Endothelial cell of umbilical vein (primary cell): Measurements from ENCODE around the gene PPP2R2D. TPM values are rescaled to one million over a fixed set of nuclear protein-coding genes. Genes with fewer than 3 reads are reported as not detected.

Experiments
- BruUV-seq: library from RNA; stranded (reverse); fragments of 400-500 nt; replicated peaks from 2 replicates; lab custom pipeline; 2021; lab: Mats Ljungman, UMichigan
- CTCF ChIA-PET: fragments of 300-600, 350-600 bp; sonication (Branson Sonifier 250); formaldehyde crosslinking; loops from one replicate; lab custom pipeline; 2021; ENCODE audit warnings: antibody characterized with exemption, inconsistent platforms; lab: Charles Lee
- POLR2A ChIA-PET: fragments of 300-600, 350-600 bp; sonication (Branson Sonifier 250); formaldehyde crosslinking; loops from one replicate; lab custom pipeline; 2021; ENCODE audit warnings: antibody characterized with exemption, inconsistent platforms; lab: Charles Lee
- DNase-seq: peaks from one replicate; pipeline ENCODE4 v3.0.0-alpha.2; 2011; ENCODE audit warnings: low read depth, low spot score
- FAIRE-seq: peaks from 2 replicates; lab custom pipeline; 2011; peaks lifted over from hg19 to GRCh38; lab: Jason Lieb, UNC
- H2AFZ ChIP-seq: 2 replicates; pipeline ENCODE4 v1.6.0; 2012; ENCODE audit warnings: low read depth, low read length, control low read depth, inconsistent platforms
- H3K27ac ChIP-seq: 2 replicates; pipeline ENCODE4 v1.5.1; 2011; ENCODE audit warnings: low read depth, mild to moderate bottlenecking, control low read depth, low read length, moderate library complexity; ENCODE audit not compliant: insufficient read depth
- H3K27me3 ChIP-seq, 2 experiments: 2 replicates each; pipeline versions ENCODE4 v1.6.0 to v1.6.1; 2011; ENCODE audit warnings: low read length in 2 of 2, mixed read lengths in 1 of 2; ENCODE audit not compliant: control insufficient read depth in 2 of 2, insufficient read depth in 2 of 2
- H3K36me3 ChIP-seq, 2 experiments: 2 replicates in 1 of 2; 3 replicates in 1 of 2; pipeline ENCODE4 v1.5.1; 2011; ENCODE audit warnings: low read length in 2 of 2, mild to moderate bottlenecking in 1 of 2, moderate library complexity in 1 of 2; ENCODE audit not compliant: control insufficient read depth in 2 of 2, insufficient read depth in 2 of 2; ENCODE audit errors: extremely low read depth in 1 of 2
- H3K4me1 ChIP-seq: 3 replicates; pipeline ENCODE4 v1.5.1; 2011; ENCODE audit warnings: mild to moderate bottlenecking, low read length; ENCODE audit not compliant: control insufficient read depth, insufficient read depth; ENCODE audit errors: extremely low read depth
- H3K4me2 ChIP-seq: 2 replicates; pipeline ENCODE4 v1.6.1; 2011; ENCODE audit warnings: low read length, control low read depth, mixed read lengths; ENCODE audit not compliant: insufficient read depth
- H3K4me3 ChIP-seq, 3 experiments: fragments of 200-600 bp in 1 of 3; sonication (generic), shearing (Covaris generic) in 1 of 3; replicated peaks in 1 of 3; 2 replicates each; pipeline ENCODE4 v1.5.1; 2011 to 2016; ENCODE audit warnings: control low read depth in 3 of 3, low read length in 3 of 3, mild to moderate bottlenecking in 2 of 3, inconsistent platforms in 1 of 3, low read depth in 1 of 3, moderate library complexity in 1 of 3; ENCODE audit not compliant: insufficient read depth in 1 of 3
- H3K79me2 ChIP-seq: 2 replicates; pipeline ENCODE4 v1.6.0; 2012; ENCODE audit warnings: low read length, inconsistent platforms; ENCODE audit not compliant: control insufficient read depth, insufficient read depth
- H3K9ac ChIP-seq: replicated peaks from 2 replicates; pipeline ENCODE3; 2011; ENCODE audit warnings: low read length, control low read depth; ENCODE audit not compliant: insufficient read depth; ENCODE audit errors: extremely low read depth
- H3K9me1 ChIP-seq: replicated peaks from 3 replicates; pipeline ENCODE4 v1.6.0; 2011; ENCODE audit warnings: mild to moderate bottlenecking, low read length; ENCODE audit not compliant: control insufficient read depth, insufficient read depth; ENCODE audit errors: extremely low read depth
- H3K9me3 ChIP-seq: replicated peaks from 2 replicates; pipeline ENCODE4 v1.5.1; 2012; ENCODE audit warnings: low read length, inconsistent platforms; ENCODE audit not compliant: control insufficient read depth, insufficient read depth
- H4K20me1 ChIP-seq: replicated peaks from 2 replicates; pipeline ENCODE3; 2011; ENCODE audit warnings: mild to moderate bottlenecking, low read length; ENCODE audit not compliant: control insufficient read depth, insufficient read depth; ENCODE audit errors: extremely low read depth
- EZH2 ChIP-seq: IDR thresholded peaks from 2 replicates; pipeline ENCODE4 v1.6.1; 2012; ENCODE audit warnings: borderline replicate concordance, low read depth, mild to moderate bottlenecking, moderate library complexity, low read length, inconsistent platforms; ENCODE audit not compliant: severe bottlenecking
- FOS ChIP-seq: IDR thresholded peaks from 2 replicates; pipeline ENCODE4 v1.6.1; 2011; ENCODE audit warnings: mild to moderate bottlenecking, low read length, moderate library complexity, borderline replicate concordance; ENCODE audit not compliant: insufficient read depth
- GATA2 ChIP-seq: IDR thresholded peaks from 2 replicates; pipeline ENCODE4 v1.7.0; 2011; ENCODE audit warnings: low read depth, mild to moderate bottlenecking, moderate library complexity, mixed read lengths, low read length; ENCODE audit not compliant: insufficient read length, insufficient read depth
- JUN ChIP-seq: IDR thresholded peaks from 2 replicates; pipeline ENCODE4 v1.6.1; 2011; ENCODE audit warnings: borderline replicate concordance, low read depth; ENCODE audit not compliant: insufficient read length, insufficient read depth
- MAX ChIP-seq: IDR thresholded peaks from 2 replicates; pipeline ENCODE4 v1.6.1; 2011; ENCODE audit not compliant: insufficient read depth, insufficient read length
- MYC ChIP-seq: IDR thresholded peaks from one replicate; pipeline ENCODE4 v1.6.1; 2011; ENCODE audit warnings: mild to moderate bottlenecking, low read depth, low read length
- POLR2A ChIP-seq: IDR thresholded peaks from 2 replicates; pipeline ENCODE4 v1.6.1; 2012; ENCODE audit warnings: low read depth, mild to moderate bottlenecking, control low read depth, low read length
- POLR2AphosphoS5 ChIP-seq: IDR thresholded peaks from 2 replicates; pipeline ENCODE4 v1.6.1; 2012; ENCODE audit warnings: low read depth, mild to moderate bottlenecking, control low read depth, low read length, moderate library complexity; ENCODE audit not compliant: insufficient read depth
- dilution Hi-C: fragments of 300-500 bp; cut with MboI; formaldehyde crosslinking; loops from one replicate; pipeline ENCODE4 v1.15.0; 2019; ENCODE audit warnings: low sequenced_read_pairs; ENCODE audit not compliant: extremely low pct_ligation_motif_present
- intact Hi-C: fragments of 100-400 bp; cut with micrococcal nuclease; formaldehyde crosslinking; loops from one replicate; pipeline ENCODE4 v1.10.0; 2022
- polyA plus RNA-seq, 4 experiments: library from polyadenylated mRNA; depleted of rRNA in 3 of 4; stranded (reverse) in 3 of 4; unstranded in 1 of 4; fragments of >200 nt; gene quantifications; 2 replicates each; pipeline versions ENCODE4 v1.2.1 to v1.2.3, GENCODE V29; 2011 to 2012; ENCODE audit warnings: missing spikeins in 1 of 4
- total RNA-seq: library from RNA; stranded (reverse); gene quantifications from 2 replicates; pipeline ENCODE4 v1.2.3, GENCODE V29; 2021
- TF ChIP-seq, protein P1 (sequence below), 2 donors: IDR thresholded peaks; 1 replicate in 1 of 2; 2 replicates in 1 of 2; pipeline ENCODE4 v1.5.1; 2011; ENCODE audit warnings: low read length in 2 of 2, mild to moderate bottlenecking in 2 of 2, moderate library complexity in 2 of 2, control low read depth in 1 of 2, inconsistent platforms in 1 of 2, low read depth in 1 of 2; ENCODE audit not compliant: insufficient read depth in 1 of 2; ENCODE audit errors: extremely low read depth in 1 of 2

PPP2R2D gene
- total and polyA plus RNA-seq, 2 donors (not counting 3 experiments of a cell fraction or from before 2014, with no cell fraction given) = 29.9 to 36.3 TPM

DNA sequence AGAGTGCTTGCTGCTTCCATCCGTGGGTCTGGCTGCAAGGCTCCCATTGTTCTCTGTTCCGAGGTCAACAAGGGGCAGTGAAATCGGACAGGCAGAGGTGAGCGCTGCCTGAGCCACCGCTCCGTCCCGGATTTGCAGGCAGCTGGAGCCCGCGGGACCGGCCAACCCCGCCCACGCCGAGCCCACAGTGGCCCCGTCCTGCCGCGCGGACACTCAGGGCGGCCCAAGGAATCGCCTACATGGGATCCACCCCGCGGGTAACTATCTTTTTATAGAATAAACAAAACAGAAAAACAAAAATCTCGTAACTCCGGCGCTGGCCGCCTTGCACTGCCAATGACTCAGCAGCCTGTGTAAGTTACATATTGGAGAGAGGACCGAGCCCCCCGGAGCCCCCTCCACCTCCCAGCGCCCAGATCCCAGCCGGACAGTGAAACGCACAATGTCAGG lies 79.0 kb downstream of the PPP2R2D start:
- BruUV-seq = no TSS peak
- TF ChIP-seq FOS = peak; percentile 6
- TF ChIP-seq, protein P1, sequence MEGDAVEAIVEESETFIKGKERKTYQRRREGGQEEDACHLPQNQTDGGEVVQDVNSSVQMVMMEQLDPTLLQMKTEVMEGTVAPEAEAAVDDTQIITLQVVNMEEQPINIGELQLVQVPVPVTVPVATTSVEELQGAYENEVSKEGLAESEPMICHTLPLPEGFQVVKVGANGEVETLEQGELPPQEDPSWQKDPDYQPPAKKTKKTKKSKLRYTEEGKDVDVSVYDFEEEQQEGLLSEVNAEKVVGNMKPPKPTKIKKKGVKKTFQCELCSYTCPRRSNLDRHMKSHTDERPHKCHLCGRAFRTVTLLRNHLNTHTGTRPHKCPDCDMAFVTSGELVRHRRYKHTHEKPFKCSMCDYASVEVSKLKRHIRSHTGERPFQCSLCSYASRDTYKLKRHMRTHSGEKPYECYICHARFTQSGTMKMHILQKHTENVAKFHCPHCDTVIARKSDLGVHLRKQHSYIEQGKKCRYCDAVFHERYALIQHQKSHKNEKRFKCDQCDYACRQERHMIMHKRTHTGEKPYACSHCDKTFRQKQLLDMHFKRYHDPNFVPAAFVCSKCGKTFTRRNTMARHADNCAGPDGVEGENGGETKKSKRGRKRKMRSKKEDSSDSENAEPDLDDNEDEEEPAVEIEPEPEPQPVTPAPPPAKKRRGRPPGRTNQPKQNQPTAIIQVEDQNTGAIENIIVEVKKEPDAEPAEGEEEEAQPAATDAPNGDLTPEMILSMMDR (IDR thresholded peaks at IDR 0.05; ENCODE audit: extremely low read depth in 1 of 2, insufficient read depth in 1 of 2, low read depth in 1 of 2, low read length in 2 of 2) = no peak
- no peak for TF ChIP-seq POLR2AphosphoS5
- intact Hi-C loops = loop anchor here (1.0 to 2.0 kb wide), 3 partner anchors 32 to 95 kb away; no protein-coding TSS in a partner anchor
- Histone ChIP-seq H2AFZ (peak overlapping the region; percentile 34), H4K20me1 (no peaks in the 10 kb centered on the region), H3K79me2 (peaks cover 62% of the 10 kb centered on the region), H3K4me2 (peak overlapping the region; percentile 99), H3K27me3 (no peaks in the 10 kb centered on the region), H3K36me3 (no peaks in the 10 kb centered on the region), H3K27ac (peak overlapping the region; percentile 52), H3K4me3 (peak overlapping the region; percentile 19 to 94 (median 54)), H3K9me1 (no peaks in the 10 kb centered on the region), H3K9me3 (no peaks in the 10 kb centered on the region), H3K9ac (peak overlapping the region; percentile 82), H3K4me1 (peaks cover 24% of the 10 kb centered on the region)
- dilution Hi-C loops = no loop called here
- POLR2A ChIA-PET = interaction anchor here (1.0 kb wide), 1 partner anchor 32 kb away, joined by 3 read pairs; no protein-coding TSS in a partner anchor
- CTCF ChIA-PET = interaction anchor here (1.0 to 1.3 kb wide), 3 partner anchors 31 to 43 kb away, joined by 4 read pairs; no protein-coding TSS in a partner anchor
- DNase-seq (peak; percentile 50), FAIRE-seq (peak; percentile 90)

- FAIRE-seq (no peak), DNase-seq (no peak)
- no peaks in the 10 kb centered on the region for H3K36me3 ChIP-seq
- BruUV-seq = no TSS peak
- peaks cover 24% of the 10 kb centered on the region for H3K4me1 ChIP-seq
- peak overlapping the region; percentile 19 to 94 (median 54) for H3K4me3 ChIP-seq
- peak overlapping the region; percentile 99 for H3K4me2 ChIP-seq
- intact Hi-C loops = loop anchor here (2.0 kb wide), 1 partner anchor 42 kb away; no protein-coding TSS in a partner anchor
- no peaks in the 10 kb centered on the region for H3K9me1 ChIP-seq
- no peaks in the 10 kb centered on the region for H3K9me3 ChIP-seq
- H2AFZ ChIP-seq = no peak overlapping the region
- no peaks in the 10 kb centered on the region for H3K27me3 ChIP-seq
- CTCF ChIA-PET = interaction anchor here (1.2 to 4.0 kb wide), 3 partner anchors 32 to 43 kb away, joined by 4 to 49 read pairs (median 4); no protein-coding TSS in a partner anchor
- POLR2A ChIA-PET = interaction anchor here (0.8 to 1.0 kb wide), 2 partner anchors 19 to 33 kb away, joined by 3 read pairs; no protein-coding TSS in a partner anchor
- TF ChIP-seq EZH2 (no peak), MYC (no peak), GATA2 (no peak), POLR2AphosphoS5 (no peak), FOS (no peak), MAX (no peak), POLR2A (no peak), JUN (no peak)
- TF ChIP-seq, protein P1 (IDR thresholded peaks at IDR 0.05; ENCODE audit: extremely low read depth in 1 of 2, insufficient read depth in 1 of 2, low read depth in 1 of 2, low read length in 2 of 2) = no peak
- peak overlapping the region; percentile 82 for H3K9ac ChIP-seq
- dilution Hi-C loops = no loop called here
- H3K79me2 ChIP-seq = peaks cover 57% of the 10 kb centered on the region
- peak overlapping the region; percentile 52 for H3K27ac ChIP-seq
- H4K20me1 ChIP-seq = no peaks in the 10 kb centered on the region
Observed at GRCh38 chr10:131980321-131980720, 79.5 kb downstream of the PPP2R2D start.
